HepG2 (cell line): ENCODE data around the gene DPP7. TPM values are rescaled to one million over a fixed set of nuclear protein-coding genes. Genes with fewer than 3 reads are reported as not detected.

Experiments used
- ATAC-seq: fragments of 200-7000 bp; cut with Tn5 transposase; 3 replicates; pipeline ENCODE4 v1.9.1; 2020; ENCODE audit warnings: mild to moderate bottlenecking, moderate library complexity
- BruUV-seq: library from RNA; stranded (reverse); fragments of 400-500 nt; replicated peaks from 2 replicates; lab custom pipeline; 2021; lab: Mats Ljungman, UMichigan
- CTCF ChIA-PET: fragments of 300-600 bp; formaldehyde crosslinking; extraction: SDS; loops from one replicate; lab custom pipeline; 2021; ENCODE audit warnings: low total read pairs, inconsistent platforms, low intra/inter-chr PET ratio; lab: Yijun Ruan, JAX
- POLR2A ChIA-PET: fragments of 350-600 bp; sonication (Branson Sonifier 250); formaldehyde crosslinking; loops from one replicate; lab custom pipeline; 2020; ENCODE audit warnings: antibody characterized with exemption, inconsistent platforms; lab: Yijun Ruan, JAX
- DNase-seq: peaks from one replicate; pipeline ENCODE4 v3.0.0-alpha.2; 2015; ENCODE audit warnings: low spot score
- FAIRE-seq: peaks from 3 replicates; lab custom pipeline; 2011; peaks lifted over from hg19 to GRCh38; lab: Jason Lieb, UNC
- H2AFZ ChIP-seq: one replicate; pipeline ENCODE4 v1.6.1; 2011; ENCODE audit warnings: low read length, inconsistent platforms
- H3K27ac ChIP-seq: fragments of 300-600 bp; 3 replicates; pipeline ENCODE4 v1.8.0; 2011; ENCODE audit warnings: mixed run types, mild to moderate bottlenecking, mixed read lengths, low read length, inconsistent platforms; ENCODE audit not compliant: insufficient read depth; ENCODE audit errors: extremely low read length
- H3K27me3 ChIP-seq, 2 experiments: fragments of 200-600 bp in 1 of 2; 2 replicates in 1 of 2; 3 replicates in 1 of 2; pipeline versions ENCODE4 v1.6.0 to v1.8.0; 2011; ENCODE audit warnings: low read length in 2 of 2, mild to moderate bottlenecking in 2 of 2, moderate library complexity in 2 of 2, inconsistent platforms in 1 of 2; ENCODE audit not compliant: insufficient read depth in 2 of 2, control insufficient read depth in 1 of 2
- H3K36me3 ChIP-seq, 2 experiments: fragments of 200-600 bp in 1 of 2; replicated peaks in 1 of 2; 2 replicates in 1 of 2; 3 replicates in 1 of 2; pipeline versions ENCODE4 v1.5.1 to v1.8.0; 2011; ENCODE audit warnings: low read length in 2 of 2, inconsistent platforms in 1 of 2; ENCODE audit not compliant: insufficient read depth in 2 of 2, control insufficient read depth in 1 of 2
- H3K4me1 ChIP-seq: 2 replicates; pipeline ENCODE4 v1.5.1; 2012; ENCODE audit warnings: low read length, inconsistent platforms; ENCODE audit not compliant: insufficient read depth
- H3K4me2 ChIP-seq: 2 replicates; pipeline ENCODE4 v1.6.0; 2011; ENCODE audit warnings: low read depth, low read length, inconsistent platforms
- H3K4me3 ChIP-seq, 3 experiments: fragments of 200-600 bp in 1 of 3; sonication (generic), shearing (Covaris generic) in 1 of 3; replicated peaks in 1 of 3; 2 replicates each; pipeline ENCODE4 v1.5.1; 2011 to 2016; ENCODE audit warnings: low read length in 3 of 3, inconsistent platforms in 2 of 3, low read depth in 2 of 3, mild to moderate bottlenecking in 2 of 3, control low read depth in 1 of 3, mixed read lengths in 1 of 3; ENCODE audit not compliant: insufficient read depth in 1 of 3
- H3K79me2 ChIP-seq: one replicate; pipeline ENCODE4 v1.6.1; 2011; ENCODE audit warnings: low read length, inconsistent platforms; ENCODE audit not compliant: insufficient read depth
- H3K9ac ChIP-seq: 2 replicates; pipeline ENCODE4 v1.6.0; 2011; ENCODE audit warnings: mild to moderate bottlenecking, low read depth, low read length, inconsistent platforms; ENCODE audit not compliant: insufficient read depth
- H3K9me3 ChIP-seq: 2 replicates; pipeline ENCODE4 v1.5.1; 2012; ENCODE audit warnings: mild to moderate bottlenecking, low read length
- H4K20me1 ChIP-seq: 2 replicates; pipeline ENCODE4 v1.6.0; 2011; ENCODE audit warnings: inconsistent platforms, mild to moderate bottlenecking, low read length, moderate library complexity; ENCODE audit not compliant: insufficient read depth
- CREM ChIP-seq, 2 experiments: sonication (generic) in 1 of 2; formaldehyde crosslinking in 1 of 2; IDR thresholded peaks; 2 replicates each; pipeline versions ENCODE4 v1.4.0 to v1.6.1; 2016 to 2020; ENCODE audit warnings: antibody characterized with exemption in 1 of 2, mild to moderate bottlenecking in 1 of 2, missing genetic modification reagents in 1 of 2
- HNF4G ChIP-seq, 2 experiments: sonication (generic) in 1 of 2; formaldehyde crosslinking in 1 of 2; IDR thresholded peaks; 2 replicates each; pipeline versions ENCODE4 v1.4.0 to v1.6.1; 2011 to 2020; ENCODE audit warnings: borderline replicate concordance in 2 of 2, low read depth in 2 of 2, mild to moderate bottlenecking in 2 of 2, low read length in 1 of 2, missing genetic modification reagents in 1 of 2, moderate library complexity in 1 of 2
- MTERF4 ChIP-seq: sonication (generic); formaldehyde crosslinking; IDR thresholded peaks from 2 replicates; pipeline ENCODE4 v1.8.0; 2023; ENCODE audit warnings: mild to moderate bottlenecking, missing genetic modification reagents
- PRDM4 ChIP-seq: sonication (generic); formaldehyde crosslinking; IDR thresholded peaks from 2 replicates; pipeline ENCODE4 v1.9.0; 2021; ENCODE audit warnings: missing genetic modification reagents, borderline replicate concordance
- ZNF441 ChIP-seq: sonication (generic); formaldehyde crosslinking; IDR thresholded peaks from 2 replicates; pipeline ENCODE4 v1.7.0; 2021; ENCODE audit warnings: missing genetic modification reagents, borderline replicate concordance
- WGBS: methylation state at CpG from one replicate; pipeline ENCODE4 v1.1.6; 2017; ENCODE audit warnings: low lambda C conversion rate; 5-methylcytosine and 5-hydroxymethylcytosine counted together
- in situ Hi-C: cut with HindIII; loops from 2 replicates; pipeline ENCODE4 v1.10.0; 2017; ENCODE audit warnings: low pct_unique_long_range_greater_than_20kb; ENCODE audit not compliant: extremely low pct_ligation_motif_present
- intact Hi-C: fragments of 100-400 bp; cut with micrococcal nuclease; formaldehyde crosslinking; loops from one replicate; pipeline ENCODE4 v1.10.0; 2022; ENCODE audit not compliant: unreplicated experiment
- polyA plus RNA-seq, 8 experiments: library from polyadenylated mRNA; depleted of rRNA in 3 of 8; stranded (reverse) in 7 of 8; unstranded in 1 of 8; fragments of >200 nt; fragmentation: Illumina TruSeq in 4 of 8; extraction: Trizol in 4 of 8; gene quantifications; 2 replicates each; pipeline versions ENCODE4 v1.2.1 to v1.2.3, GENCODE V29; 2011 to 2016; ENCODE audit warnings: low read depth in 4 of 8, missing spikeins in 1 of 8, mixed read lengths in 1 of 8; ENCODE audit not compliant: insufficient read depth in 1 of 8
- total RNA-seq, 5 experiments: library from RNA; depleted of rRNA; stranded (reverse); fragments of >200 nt; fragmentation: Illumina TruSeq; extraction: Trizol; gene quantifications; 2 replicates each; pipeline ENCODE4 v1.2.3, GENCODE V29; 2016; ENCODE audit warnings: low read depth in 1 of 5

DPP7 gene
- total and polyA plus RNA-seq, 2 of the 13 experiments (the other 11 are each of a cell fraction or from before 2014, with no cell fraction given): 1.2 to 4.5 TPM

- no peak for FAIRE-seq
- Histone ChIP-seq H3K4me1 (peaks cover 47% of the 10 kb centered on the region), H3K27me3 (no peaks in the 10 kb centered on the region; a peak in 1 of 5 replicates), H3K9me3 (no peaks in the 10 kb centered on the region), H3K27ac (no peak overlapping the region), H2AFZ (no peak overlapping the region), H4K20me1 (no peaks in the 10 kb centered on the region), H3K4me3 (no peak overlapping the region), H3K9ac (no peak overlapping the region), H3K4me2 (no peak overlapping the region), H3K36me3 (peaks cover 9 to 16% of the 10 kb centered on the region in 2 experiments; a peak in 4 of 5 replicates), H3K79me2 (peaks cover 3% of the 10 kb centered on the region)
- intact Hi-C loops (no loop called here), in situ Hi-C loops (no loop called here)
- ChIA-PET POLR2A (interaction anchor here (1.1 to 6.4 kb wide), 6 partner anchors 13 to 195 kb away, joined by 3 to 105 read pairs (median 6); partner anchors contain the start of genes SAPCD2, TOR4A and TUBB4B), CTCF (no interaction called here)
- WGBS: 91% methylated on average over 7 of the region's 8 CpGs
- DNase-seq: no peak
- no TSS peak for BruUV-seq
- no peak for ATAC-seq
- no peak for TF ChIP-seq HNF4G (IDR thresholded peaks at IDR 0.05; ENCODE audit: borderline replicate concordance, low read depth, low read length)
- no peak for TF ChIP-seq HNF4G (CRISPR knock-in tag; IDR thresholded peaks at IDR 0.05; ENCODE audit: borderline replicate concordance, low read depth)
Observed at GRCh38 chr9:137082925-137083290, 31.6 kb downstream of the DPP7 start.

DNA sequence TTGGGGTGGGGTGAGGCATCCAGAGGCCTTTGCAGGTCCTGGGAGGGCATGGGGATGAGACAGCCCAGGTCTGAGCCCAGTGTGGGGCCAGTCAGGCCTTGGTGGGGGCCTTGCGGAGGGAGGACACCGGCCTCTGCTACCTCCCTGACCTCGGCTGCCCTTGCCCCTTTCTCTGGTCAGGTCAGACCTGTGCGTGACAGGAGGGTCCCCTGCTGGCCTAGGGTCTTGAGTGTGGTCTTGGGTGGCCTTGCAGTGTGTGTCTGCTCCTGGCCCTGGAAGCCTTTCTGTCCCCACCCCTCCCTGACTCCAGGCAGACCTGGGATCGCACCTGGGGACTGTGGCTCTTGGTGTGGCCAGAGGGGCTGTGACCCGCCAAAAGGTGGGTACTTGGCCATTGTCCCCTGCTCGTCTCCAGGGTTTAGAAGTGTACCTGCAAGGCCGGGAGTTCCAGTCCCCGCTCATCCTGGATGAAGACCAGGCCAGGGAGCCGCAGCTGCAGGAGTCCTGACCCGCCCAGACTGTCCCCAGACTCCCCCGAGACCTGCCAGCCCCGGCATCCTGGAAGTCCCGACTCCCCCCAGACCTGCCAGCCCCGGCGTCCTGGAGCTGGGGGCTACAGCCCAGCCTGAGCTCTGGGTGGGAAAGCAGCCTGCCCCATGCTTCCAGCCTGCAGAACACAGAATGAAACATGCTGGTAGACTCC lies 32.2 kb downstream of the DPP7 start:
- CTCF ChIA-PET: no interaction called here
- 90% methylated on average over 12 of the region's 16 CpGs for WGBS
- no peaks in the 10 kb centered on the region for H3K9me3 ChIP-seq
- peaks cover 9 to 16% of the 10 kb centered on the region in 2 experiments; a peak in 4 of 5 replicates for H3K36me3 ChIP-seq
- H3K27me3 ChIP-seq: no peaks in the 10 kb centered on the region; a peak in 1 of 5 replicates
- H3K9ac ChIP-seq: no peak overlapping the region
- H3K4me2 ChIP-seq: no peak overlapping the region
- POLR2A ChIA-PET: interaction anchor here (1.3 to 6.4 kb wide), 3 partner anchors 12 to 158 kb away, joined by 5 to 105 read pairs (median 6); partner anchors contain the start of genes SAPCD2 and TUBB4B
- TF ChIP-seq ZNF441 (no peak), MTERF4 (no peak), CREM (IDR thresholded peaks at IDR 0.05) (no peak), CREM (CRISPR knock-in tag; IDR thresholded peaks at IDR 0.05) (no peak), PRDM4 (CRISPR knock-in tag) (no peak)
- no peak overlapping the region for H3K27ac ChIP-seq
- intact Hi-C loops (no loop called here), in situ Hi-C loops (no loop called here)
- no peak for DNase-seq
- H3K79me2 ChIP-seq: peaks cover under 1% of the 10 kb centered on the region
- H4K20me1 ChIP-seq: no peaks in the 10 kb centered on the region
- no peak for FAIRE-seq
- no peak overlapping the region for H3K4me3 ChIP-seq
- H2AFZ ChIP-seq: no peak overlapping the region
- no TSS peak for BruUV-seq
- no peak for ATAC-seq
- peaks cover 42% of the 10 kb centered on the region for H3K4me1 ChIP-seq
